OCI-LY1 (cell line): ENCODE results near the gene NEURL1.

Source experiments
- H2AFZ ChIP-seq: fragments of 200-600 bp; sonication (generic), shearing (Covaris generic); 2 replicates; pipeline ENCODE4 v1.6.0; 2014; ENCODE audit warnings: antibody characterized with exemption, mild to moderate bottlenecking, low read length
- H3F3A ChIP-seq: fragments of 200-600 bp; sonication (generic), shearing (Covaris generic); 2 replicates; pipeline ENCODE4 v1.6.0; 2014; ENCODE audit warnings: mild to moderate bottlenecking, antibody characterized with exemption, low read length, moderate library complexity; ENCODE audit not compliant: insufficient read depth
- H3K27ac ChIP-seq: fragments of 200-600 bp; sonication (generic); 2 replicates; pipeline ENCODE4 v1.5.1; 2014; ENCODE audit warnings: low read length, mixed run types, mild to moderate bottlenecking, low read depth; ENCODE audit not compliant: poor library complexity, severe bottlenecking
- H3K27me3 ChIP-seq: fragments of 200-600 bp; sonication (generic); 2 replicates; pipeline ENCODE4 v1.6.0; 2014; ENCODE audit warnings: antibody characterized with exemption, mild to moderate bottlenecking, low read length, moderate library complexity; ENCODE audit not compliant: insufficient read depth
- H3K36me3 ChIP-seq: fragments of 200-600 bp; sonication (generic); 2 replicates; pipeline ENCODE4 v1.6.1; 2014; ENCODE audit warnings: mild to moderate bottlenecking, antibody characterized with exemption, low read length, moderate library complexity, mixed read lengths; ENCODE audit not compliant: insufficient read depth
- H3K4me1 ChIP-seq: fragments of 200-600 bp; sonication (generic); 2 replicates; pipeline ENCODE4 v1.5.1; 2014; ENCODE audit warnings: mild to moderate bottlenecking, low read length, moderate library complexity; ENCODE audit not compliant: insufficient read depth, severe bottlenecking
- H3K4me2 ChIP-seq: fragments of 200-600 bp; sonication (generic), shearing (Covaris generic); 2 replicates; pipeline ENCODE4 v1.6.1; 2014; ENCODE audit warnings: low read length
- H3K4me3 ChIP-seq: fragments of 200-600 bp; sonication (generic); 2 replicates; pipeline ENCODE4 v1.5.1; 2014; ENCODE audit warnings: low read length, low read depth, mild to moderate bottlenecking, mixed read lengths; ENCODE audit not compliant: poor library complexity, severe bottlenecking
- H3K79me2 ChIP-seq: fragments of 200-600 bp; shearing (Covaris generic); 2 replicates; pipeline ENCODE4 v1.6.1; 2016; ENCODE audit warnings: mixed run types, low read length, mixed read lengths; ENCODE audit not compliant: insufficient read depth
- H3K9ac ChIP-seq: fragments of 200-600 bp; sonication (generic), shearing (Covaris generic); 2 replicates; pipeline ENCODE4 v1.6.1; 2014; ENCODE audit warnings: mild to moderate bottlenecking, low read length, mixed read lengths
- H3K9me2 ChIP-seq: fragments of 200-600 bp; sonication (generic), shearing (Covaris generic); 2 replicates; pipeline ENCODE4 v1.6.1; 2014; ENCODE audit warnings: low read depth, mild to moderate bottlenecking, low read length, mixed read lengths
- H3K9me3 ChIP-seq: fragments of 200-600 bp; shearing (Covaris generic); 2 replicates; pipeline ENCODE4 v1.6.1; 2014; ENCODE audit warnings: low read length, mixed read lengths
- H4K20me1 ChIP-seq: fragments of 200-600 bp; sonication (generic), shearing (Covaris generic); 2 replicates; pipeline ENCODE4 v1.6.0; 2016; ENCODE audit warnings: mild to moderate bottlenecking, low read length; ENCODE audit not compliant: insufficient read depth
- CTCF ChIP-seq: fragments of 200-600 bp; sonication (generic), shearing (Covaris generic); IDR thresholded peaks from 2 replicates; pipeline ENCODE4 v1.5.1; 2017; ENCODE audit warnings: mild to moderate bottlenecking, antibody characterized with exemption, low read length, moderate library complexity, mixed read lengths
- EZH2 ChIP-seq: fragments of 200-600 bp; sonication (generic), shearing (Covaris generic); IDR thresholded peaks from 2 replicates; pipeline ENCODE4 v1.8.0; 2017; ENCODE audit warnings: borderline replicate concordance, mixed run types, mild to moderate bottlenecking, antibody characterized with exemption, low read length, moderate library complexity, mixed read lengths

NEURL1 gene

GRCh38 chr10:103445767-103446567 is 47.5 kb upstream of the NEURL1 start:
- no peaks in the 10 kb centered on the region for H3K9me3 ChIP-seq
- no peak for TF ChIP-seq EZH2
- TF ChIP-seq CTCF, result no peak
- no peaks in the 10 kb centered on the region for H3K27me3 ChIP-seq
- H3K79me2 ChIP-seq, result no peaks in the 10 kb centered on the region
- H3K36me3 ChIP-seq, result peaks cover 77% of the 10 kb centered on the region
- H2AFZ ChIP-seq, result no peak overlapping the region
- H3K4me3 ChIP-seq, result no peak overlapping the region
- no peaks in the 10 kb centered on the region for H4K20me1 ChIP-seq
- H3K4me1 ChIP-seq, result no peaks in the 10 kb centered on the region
- H3K9me2 ChIP-seq, result no peaks in the 10 kb centered on the region
- no peak overlapping the region for H3K27ac ChIP-seq
- no peak overlapping the region for H3K4me2 ChIP-seq
- H3F3A ChIP-seq, result no peaks in the 10 kb centered on the region
- H3K9ac ChIP-seq, result no peak overlapping the region

- Histone ChIP-seq H3K79me2 (no peaks in the 10 kb centered on the region), H3K27ac (no peak overlapping the region), H3F3A (no peaks in the 10 kb centered on the region), H3K4me1 (peaks cover 5% of the 10 kb centered on the region), H3K4me2 (no peak overlapping the region), H3K9ac (no peak overlapping the region), H3K36me3 (peaks cover 68% of the 10 kb centered on the region), H2AFZ (no peak overlapping the region), H3K4me3 (no peak overlapping the region), H3K27me3 (no peaks in the 10 kb centered on the region), H4K20me1 (no peaks in the 10 kb centered on the region), H3K9me2 (no peaks in the 10 kb centered on the region), H3K9me3 (no peaks in the 10 kb centered on the region)
- TF ChIP-seq CTCF, result no peak
These were observed 46.3 kb upstream of the NEURL1 start for GRCh38 chr10:103447187-103447586.

GRCh38 chr10:103448746-103449145 is 44.8 kb upstream of the NEURL1 start:
- Histone ChIP-seq H3K36me3 (peaks cover 52% of the 10 kb centered on the region), H3K79me2 (no peaks in the 10 kb centered on the region), H3K4me2 (no peak overlapping the region), H3F3A (no peaks in the 10 kb centered on the region), H2AFZ (no peak overlapping the region), H3K27me3 (no peaks in the 10 kb centered on the region), H3K9me3 (no peaks in the 10 kb centered on the region), H3K27ac (no peak overlapping the region), H3K4me1 (peaks cover 11% of the 10 kb centered on the region), H3K9ac (no peak overlapping the region), H3K9me2 (no peaks in the 10 kb centered on the region), H4K20me1 (no peaks in the 10 kb centered on the region), H3K4me3 (no peak overlapping the region)
- TF ChIP-seq EZH2 (no peak), CTCF (no peak)
